Sigmoid colon (tissue), 4 donors: ENCODE results near the gene RPS27.

ENCODE experiments used
- EP300 ChIP-seq, 4 donors: sonication (generic); formaldehyde crosslinking; IDR thresholded peaks; one replicate each; pipeline ENCODE4 v1.6.1; 2017; ENCODE audit warnings: antibody characterized with exemption in 4 of 4
- POLR2A ChIP-seq, 2 donors: fragments of 450-650 bp; IDR thresholded peaks; one replicate each; pipeline ENCODE4 v1.6.1; 2016; ENCODE audit warnings: antibody characterized with exemption in 2 of 2, mild to moderate bottlenecking in 2 of 2, moderate library complexity in 2 of 2
- POLR2AphosphoS5 ChIP-seq, 4 donors: sonication (generic); formaldehyde crosslinking; IDR thresholded peaks; one replicate each; pipeline ENCODE4 v1.6.1; 2017; ENCODE audit warnings: antibody characterized with exemption in 4 of 4
- TF ChIP-seq, protein P1 (sequence below), 4 experiments: fragments of 450-650 bp in 3 of 4; fragments of 200-600 bp in 1 of 4; IDR thresholded peaks; one replicate each; pipeline ENCODE4 v1.5.1; 2016 to 2019; ENCODE audit warnings: antibody characterized with exemption in 4 of 4, mild to moderate bottlenecking in 3 of 4, moderate library complexity in 2 of 4

DNA sequence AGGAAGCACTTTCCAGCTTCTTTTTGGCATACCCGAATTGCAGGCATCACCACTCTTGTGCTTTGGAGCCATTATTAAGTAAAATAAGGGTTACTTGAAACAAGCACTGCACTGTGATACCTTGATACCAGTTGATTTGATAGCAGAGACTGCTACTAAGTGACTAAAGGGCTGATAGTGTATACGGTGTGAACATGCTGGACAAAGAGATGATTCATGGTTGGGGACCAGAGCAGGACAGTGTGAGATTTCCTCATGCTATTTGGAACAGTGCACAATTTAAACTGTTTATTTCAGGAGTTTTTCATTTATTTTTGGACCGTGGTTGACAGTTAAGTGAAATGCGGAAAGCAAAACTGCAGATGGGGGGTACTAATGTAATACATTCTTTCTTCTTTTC lies 9.9 kb downstream of the RPS27 start:
- TF ChIP-seq POLR2A (IDR thresholded peaks at IDR 0.05) (no peak), POLR2AphosphoS5 (IDR thresholded peaks at IDR 0.05) (no peak), EP300 (IDR thresholded peaks at IDR 0.05) (no peak)
- TF ChIP-seq, protein P1, sequence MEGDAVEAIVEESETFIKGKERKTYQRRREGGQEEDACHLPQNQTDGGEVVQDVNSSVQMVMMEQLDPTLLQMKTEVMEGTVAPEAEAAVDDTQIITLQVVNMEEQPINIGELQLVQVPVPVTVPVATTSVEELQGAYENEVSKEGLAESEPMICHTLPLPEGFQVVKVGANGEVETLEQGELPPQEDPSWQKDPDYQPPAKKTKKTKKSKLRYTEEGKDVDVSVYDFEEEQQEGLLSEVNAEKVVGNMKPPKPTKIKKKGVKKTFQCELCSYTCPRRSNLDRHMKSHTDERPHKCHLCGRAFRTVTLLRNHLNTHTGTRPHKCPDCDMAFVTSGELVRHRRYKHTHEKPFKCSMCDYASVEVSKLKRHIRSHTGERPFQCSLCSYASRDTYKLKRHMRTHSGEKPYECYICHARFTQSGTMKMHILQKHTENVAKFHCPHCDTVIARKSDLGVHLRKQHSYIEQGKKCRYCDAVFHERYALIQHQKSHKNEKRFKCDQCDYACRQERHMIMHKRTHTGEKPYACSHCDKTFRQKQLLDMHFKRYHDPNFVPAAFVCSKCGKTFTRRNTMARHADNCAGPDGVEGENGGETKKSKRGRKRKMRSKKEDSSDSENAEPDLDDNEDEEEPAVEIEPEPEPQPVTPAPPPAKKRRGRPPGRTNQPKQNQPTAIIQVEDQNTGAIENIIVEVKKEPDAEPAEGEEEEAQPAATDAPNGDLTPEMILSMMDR (IDR thresholded peaks at IDR 0.05): no peak
